ENCODE results near the gene CKS2. TPM values are rescaled to one million over a fixed set of nuclear protein-coding genes. Genes with fewer than 3 reads are reported as not detected.
"Not testable (repeated sequence)": the region's sequence is repeated elsewhere in the genome, so short reads cannot be mapped to it uniquely, and the experiment has no call there.

CKS2 gene
- total RNA-seq (2014; rRNA removed; shearing (Covaris generic)) = 280 and 303 TPM in 2 replicates

DNA sequence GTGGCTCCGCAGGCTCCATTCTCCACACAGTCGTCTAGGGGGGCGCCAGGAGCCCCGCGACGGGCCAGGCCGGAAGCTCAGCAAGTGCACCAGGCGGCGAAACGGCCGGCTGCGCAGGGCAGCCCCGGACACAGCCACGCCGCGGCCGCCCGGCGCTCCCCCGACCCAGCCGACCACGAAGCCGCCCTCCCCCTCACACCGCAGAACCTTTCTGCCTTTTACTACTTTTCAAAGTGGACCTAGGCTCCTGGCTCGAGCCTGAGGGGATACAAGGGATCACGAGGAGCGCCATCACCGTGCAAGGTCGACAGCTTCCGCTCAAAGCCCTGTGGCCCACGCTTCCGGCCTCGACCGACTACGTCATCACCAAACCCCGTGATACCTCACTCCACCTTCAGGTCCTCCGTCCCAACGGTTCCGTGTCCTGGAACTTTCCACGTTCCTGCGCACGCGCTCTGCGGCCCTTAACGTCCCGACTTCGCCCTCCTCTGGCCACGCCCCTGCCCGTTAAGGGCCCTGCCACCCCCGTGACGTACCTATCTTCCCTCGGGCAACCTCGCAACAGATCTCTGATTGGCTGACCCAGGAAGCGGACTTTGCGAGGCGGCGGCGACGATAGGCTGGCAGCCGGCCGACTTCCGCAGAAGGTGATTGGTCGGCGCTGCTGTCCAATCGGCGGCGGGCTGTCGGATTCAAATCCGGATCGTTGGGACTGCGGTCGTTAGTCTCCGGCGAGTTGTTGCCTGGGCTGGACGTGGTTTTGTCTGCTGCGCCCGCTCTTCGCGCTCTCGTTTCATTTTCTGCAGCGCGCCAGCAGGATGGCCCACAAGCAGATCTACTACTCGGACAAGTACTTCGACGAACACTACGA is at the start of gene CKS2:
Gene CKS2 (plus strand): TSS at position 721 of the 871 bp plus-strand sequence. CDS start 98 bp downstream, at position 819.
- DNase-seq = peak; percentile 99
- H3K27me3 ChIP-seq (ENCODE audit: control insufficient read depth, insufficient read depth, low read length) = no peaks in the 10 kb centered on the region
- H3K36me3 ChIP-seq (replicated peaks; ENCODE audit: control insufficient read depth, insufficient read depth, low read length) = peaks cover 9% of the 10 kb centered on the region
- peak within 1 kb of the TSS; percentile 99 for H3K4me3 ChIP-seq (ENCODE audit: insufficient read depth, low read depth, low read length)

DNA sequence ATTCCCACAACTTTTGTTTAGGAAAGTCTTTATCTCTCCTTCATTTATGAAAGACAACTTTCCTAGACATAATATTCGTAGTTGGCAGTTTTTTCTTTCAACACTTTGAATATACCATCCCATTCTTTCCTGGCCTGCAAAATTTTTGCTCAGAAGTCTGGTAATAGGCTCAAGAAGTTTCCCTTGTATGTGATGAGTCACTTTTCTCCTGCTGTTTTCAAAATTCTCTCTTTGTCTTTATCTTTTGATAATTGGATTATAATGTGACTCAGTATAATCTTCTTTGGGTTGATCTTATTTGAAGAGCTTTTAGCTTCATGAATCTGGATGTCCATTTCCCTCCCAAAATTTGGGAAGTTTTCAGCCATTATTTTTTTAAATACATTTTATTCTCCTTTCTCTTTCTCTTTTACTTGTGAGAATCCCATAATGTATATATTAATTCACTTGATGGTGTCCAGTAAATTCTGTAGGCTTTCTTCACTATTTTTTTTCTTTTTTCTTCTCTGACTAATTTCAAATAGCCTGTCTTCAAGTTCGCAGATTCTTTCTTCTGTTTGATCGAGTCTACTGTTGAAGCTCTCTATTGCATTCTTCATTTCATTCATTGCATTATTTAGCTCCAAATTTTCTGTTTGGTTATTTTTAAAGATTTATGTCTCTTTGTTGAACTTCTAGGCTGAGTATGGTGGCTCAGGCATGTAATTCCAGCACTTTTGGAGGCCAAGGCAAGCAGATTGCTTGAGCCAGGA is 37.3 kb upstream of the CKS2 start:
- no peak for DNase-seq
- Histone ChIP-seq H3K4me3 (ENCODE audit: insufficient read depth, low read depth, low read length) (no peak overlapping the region), H3K36me3 (replicated peaks; ENCODE audit: control insufficient read depth, insufficient read depth, low read length) (no peaks in the 10 kb centered on the region), H3K27me3 (ENCODE audit: control insufficient read depth, insufficient read depth, low read length) (no peaks in the 10 kb centered on the region)

GRCh38 chr9:89274838-89275237 is 36.2 kb upstream of the CKS2 start:
- Histone ChIP-seq H3K4me3 (ENCODE audit: insufficient read depth, low read depth, low read length) (no peak overlapping the region), H3K36me3 (replicated peaks; ENCODE audit: control insufficient read depth, insufficient read depth, low read length) (no peaks in the 10 kb centered on the region), H3K27me3 (ENCODE audit: control insufficient read depth, insufficient read depth, low read length) (no peaks in the 10 kb centered on the region)
- DNase-seq = no peak

DNA sequence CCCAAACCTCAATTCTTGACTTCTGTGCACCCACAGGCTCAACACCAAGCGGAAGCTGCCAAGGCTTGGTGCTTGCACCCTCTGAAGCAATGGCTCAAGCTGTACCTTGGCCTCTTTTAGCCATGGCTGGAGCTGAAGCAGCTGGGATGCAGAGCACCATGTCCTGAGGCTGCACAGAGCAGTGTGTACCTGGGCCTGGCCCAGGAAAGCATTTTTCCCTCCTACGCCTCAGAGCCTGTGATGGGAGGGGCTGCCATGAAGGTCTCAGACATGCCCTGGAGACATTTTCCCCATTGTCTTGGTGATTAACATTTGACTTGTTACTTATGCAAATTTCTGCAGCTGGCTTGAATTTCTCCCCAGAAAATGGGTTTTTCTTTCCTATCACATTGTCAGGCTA is 35.0 kb upstream of the CKS2 start:
- not testable (repeated sequence) for H3K27me3 ChIP-seq (ENCODE audit: control insufficient read depth, insufficient read depth, low read length)

DNA sequence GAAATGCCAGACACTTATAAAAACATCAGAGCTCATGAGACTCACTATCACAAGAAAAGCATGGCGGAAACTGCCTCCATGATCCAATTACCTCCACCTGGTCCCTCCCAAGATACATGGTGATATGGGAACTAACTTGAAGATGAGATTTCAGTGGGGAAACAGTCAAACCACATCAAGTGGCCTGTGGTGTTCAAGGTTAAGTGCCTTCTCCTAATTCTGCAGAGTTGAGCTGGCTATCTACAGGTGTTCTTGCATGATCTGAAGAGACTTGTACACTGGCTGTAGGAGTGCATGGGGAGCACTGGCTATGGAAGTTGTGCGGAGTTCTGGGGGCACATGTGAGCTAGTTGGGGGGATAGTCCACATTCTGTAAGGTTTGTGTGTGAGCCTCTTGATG is 34.0 kb upstream of the CKS2 start:
- no peak overlapping the region for H3K4me3 ChIP-seq (ENCODE audit: insufficient read depth, low read depth, low read length)
- no peaks in the 10 kb centered on the region for H3K27me3 ChIP-seq (ENCODE audit: control insufficient read depth, insufficient read depth, low read length)
- H3K36me3 ChIP-seq (replicated peaks; ENCODE audit: control insufficient read depth, insufficient read depth, low read length) = no peaks in the 10 kb centered on the region
- no peak for DNase-seq

More for the DNA sequence above, 35.0 kb upstream of the CKS2 start:
- not testable (repeated sequence) for H3K4me3 ChIP-seq (ENCODE audit: insufficient read depth, low read depth, low read length); DNase-seq; H3K36me3 ChIP-seq (replicated peaks; ENCODE audit: control insufficient read depth, insufficient read depth, low read length)

DNA sequence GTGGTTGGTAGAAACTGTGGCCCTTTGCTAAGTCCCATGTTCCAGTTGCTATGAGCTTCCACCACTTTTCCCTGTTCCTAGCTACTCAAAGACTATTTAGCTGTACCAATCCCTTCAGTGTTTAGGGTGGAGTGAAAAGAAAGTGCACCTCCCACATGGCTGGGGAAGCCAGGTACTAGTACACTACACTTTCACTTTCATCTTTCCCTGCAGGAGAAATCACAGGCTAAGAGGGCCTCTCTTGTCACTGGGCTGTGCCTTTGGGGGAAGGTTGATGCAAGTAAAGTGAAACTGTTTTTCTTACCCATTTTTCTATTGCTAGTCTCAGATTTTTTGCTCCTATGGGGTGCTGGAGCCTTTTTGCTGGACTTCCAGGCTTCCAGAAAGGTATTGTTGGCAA is 33.5 kb upstream of the CKS2 start:
- no peak for DNase-seq
- H3K4me3 ChIP-seq (ENCODE audit: insufficient read depth, low read depth, low read length) = no peak overlapping the region

GRCh38 chr9:89278551-89278950 is 32.4 kb upstream of the CKS2 start:
- Histone ChIP-seq H3K36me3 (replicated peaks; ENCODE audit: control insufficient read depth, insufficient read depth, low read length) (no peaks in the 10 kb centered on the region), H3K4me3 (ENCODE audit: insufficient read depth, low read depth, low read length) (no peak overlapping the region)

More for the DNA sequence above, 33.5 kb upstream of the CKS2 start:
- Histone ChIP-seq H3K27me3 (ENCODE audit: control insufficient read depth, insufficient read depth, low read length) (no peaks in the 10 kb centered on the region), H3K36me3 (replicated peaks; ENCODE audit: control insufficient read depth, insufficient read depth, low read length) (no peaks in the 10 kb centered on the region)

DNA sequence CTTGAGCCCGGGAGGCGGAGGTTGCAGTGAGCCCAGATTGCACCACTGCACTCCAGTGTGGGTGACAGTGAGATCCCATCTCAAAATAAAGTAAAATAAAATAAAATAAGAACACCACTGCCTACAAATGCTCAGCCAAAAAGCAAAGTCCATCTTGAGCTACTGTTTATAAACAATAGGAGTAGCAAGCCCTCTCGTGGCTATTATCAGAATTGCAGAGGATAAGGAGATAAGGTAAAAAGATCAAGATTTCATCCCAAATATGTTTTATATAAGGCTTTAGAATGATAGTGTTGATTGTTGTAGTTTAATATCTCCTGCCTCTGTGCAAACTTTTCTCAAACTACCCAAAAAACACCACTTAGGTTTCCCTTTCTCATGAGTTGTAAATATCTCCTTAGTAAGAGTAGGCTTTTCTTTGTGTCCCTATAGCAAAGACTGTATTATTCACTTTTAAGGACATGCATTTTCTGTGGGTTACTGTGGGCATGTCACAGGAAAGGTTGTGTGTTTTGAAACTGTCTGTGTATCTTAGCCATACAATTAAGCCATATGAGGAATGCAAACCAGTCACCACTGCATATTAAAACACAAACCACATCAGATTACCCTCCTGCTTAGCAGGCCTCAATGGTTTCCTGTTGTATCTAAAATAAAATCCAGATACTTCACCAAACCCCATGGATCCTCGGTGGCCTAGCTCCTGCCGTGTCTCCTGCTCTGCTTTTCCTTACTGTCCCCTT is 31.8 kb upstream of the CKS2 start:
- Histone ChIP-seq H3K27me3 (ENCODE audit: control insufficient read depth, insufficient read depth, low read length) (no peaks in the 10 kb centered on the region), H3K36me3 (replicated peaks; ENCODE audit: control insufficient read depth, insufficient read depth, low read length) (no peaks in the 10 kb centered on the region), H3K4me3 (ENCODE audit: insufficient read depth, low read depth, low read length) (no peak overlapping the region)
- peak; percentile 65 for DNase-seq

More at GRCh38 chr9:89278551-89278950, 32.4 kb upstream of the CKS2 start:
- no peak for DNase-seq
- no peaks in the 10 kb centered on the region for H3K27me3 ChIP-seq (ENCODE audit: control insufficient read depth, insufficient read depth, low read length)

- DNase-seq = no peak
- Histone ChIP-seq H3K27me3 (ENCODE audit: control insufficient read depth, insufficient read depth, low read length) (no peaks in the 10 kb centered on the region), H3K4me3 (ENCODE audit: insufficient read depth, low read depth, low read length) (no peak overlapping the region), H3K36me3 (replicated peaks; ENCODE audit: control insufficient read depth, insufficient read depth, low read length) (no peaks in the 10 kb centered on the region)
Observed at GRCh38 chr9:89281106-89281505, 29.9 kb upstream of the CKS2 start.

DNA sequence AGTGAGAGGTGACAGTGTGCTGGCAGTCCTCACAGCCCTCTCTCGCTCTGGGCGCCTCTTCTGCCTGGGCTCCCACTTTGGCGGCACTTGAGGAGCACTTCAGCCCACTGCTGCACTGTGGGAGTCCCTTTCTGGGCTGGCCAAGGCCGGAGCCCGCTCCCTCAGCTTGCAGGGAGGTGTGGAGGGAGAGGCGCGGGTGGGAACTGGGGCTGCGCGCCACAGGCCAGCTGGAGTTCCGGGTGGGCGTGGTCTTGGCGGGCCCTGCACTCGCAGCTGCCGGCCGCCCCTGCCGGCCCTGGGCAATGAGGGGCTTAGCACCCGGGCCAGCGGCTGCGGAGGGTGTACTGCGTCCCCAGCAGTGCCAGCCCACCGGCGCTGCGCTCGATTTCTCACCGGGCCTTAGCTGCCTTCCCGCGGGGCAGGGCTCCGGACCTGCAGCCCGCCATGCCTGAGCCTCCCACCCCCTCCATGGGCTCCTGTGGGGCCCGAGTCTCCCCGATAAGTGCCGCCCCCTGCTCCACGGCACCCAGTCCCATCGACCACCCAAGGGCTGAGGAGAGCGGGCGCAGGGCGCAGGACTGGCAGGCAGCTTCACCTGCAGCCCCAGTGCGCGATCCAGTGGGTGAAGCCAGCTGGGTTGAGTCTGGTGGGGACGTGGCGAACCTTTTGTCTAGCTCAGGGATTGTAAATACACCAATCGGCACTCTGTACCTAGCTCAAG is 28.6 kb upstream of the CKS2 start:
- DNase-seq; H3K36me3 ChIP-seq (replicated peaks; ENCODE audit: control insufficient read depth, insufficient read depth, low read length); H3K27me3 ChIP-seq (ENCODE audit: control insufficient read depth, insufficient read depth, low read length); H3K4me3 ChIP-seq (ENCODE audit: insufficient read depth, low read depth, low read length): not testable (repeated sequence)

DNA sequence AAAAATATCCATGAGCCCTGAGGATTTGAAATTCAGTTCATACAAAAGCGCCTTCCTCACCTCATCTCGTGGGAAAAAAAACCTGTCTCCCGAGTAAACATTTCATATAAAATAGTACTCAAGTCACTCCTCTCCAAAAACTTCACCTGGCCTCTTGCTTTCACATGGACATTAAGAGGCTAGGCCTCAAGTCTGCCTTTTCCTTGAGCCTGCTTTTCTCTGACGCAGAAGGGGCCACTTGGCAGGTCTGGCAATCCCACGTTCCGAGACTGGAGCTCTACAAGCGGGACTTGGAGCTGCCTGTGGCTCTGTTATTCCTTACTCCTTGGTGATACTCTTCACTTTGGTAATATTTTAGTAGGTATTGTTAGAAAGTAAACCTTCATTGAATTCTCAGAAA is 26.9 kb upstream of the CKS2 start:
- DNase-seq = no peak
- Histone ChIP-seq H3K27me3 (ENCODE audit: control insufficient read depth, insufficient read depth, low read length) (no peaks in the 10 kb centered on the region), H3K4me3 (ENCODE audit: insufficient read depth, low read depth, low read length) (no peak overlapping the region), H3K36me3 (replicated peaks; ENCODE audit: control insufficient read depth, insufficient read depth, low read length) (no peaks in the 10 kb centered on the region)

GRCh38 chr9:89291741-89292140 is 19.3 kb upstream of the CKS2 start:
- no peak overlapping the region for H3K4me3 ChIP-seq (ENCODE audit: insufficient read depth, low read depth, low read length)
- no peaks in the 10 kb centered on the region for H3K36me3 ChIP-seq (replicated peaks; ENCODE audit: control insufficient read depth, insufficient read depth, low read length)
- no peak for DNase-seq
- no peaks in the 10 kb centered on the region for H3K27me3 ChIP-seq (ENCODE audit: control insufficient read depth, insufficient read depth, low read length)

DNA sequence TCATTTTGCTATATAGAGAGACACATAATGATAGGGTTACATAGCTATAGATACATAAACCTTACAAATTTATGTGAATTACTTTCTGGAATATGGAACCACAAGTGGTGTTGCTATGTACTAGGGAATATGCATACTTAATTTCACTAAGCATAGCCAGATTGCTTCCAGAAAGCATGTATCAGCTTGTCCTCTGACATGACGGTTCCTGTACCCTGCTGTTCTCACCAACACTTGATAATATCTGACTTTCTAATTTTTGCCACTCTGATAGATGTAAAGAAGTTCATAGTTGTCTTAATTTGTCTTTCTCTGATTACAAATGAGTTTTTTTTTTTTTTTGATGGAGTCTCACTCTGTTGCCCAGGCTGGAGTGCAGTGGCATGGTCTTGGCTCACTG is 18.0 kb upstream of the CKS2 start:
- H3K4me3 ChIP-seq (ENCODE audit: insufficient read depth, low read depth, low read length) = no peak overlapping the region

DNA sequence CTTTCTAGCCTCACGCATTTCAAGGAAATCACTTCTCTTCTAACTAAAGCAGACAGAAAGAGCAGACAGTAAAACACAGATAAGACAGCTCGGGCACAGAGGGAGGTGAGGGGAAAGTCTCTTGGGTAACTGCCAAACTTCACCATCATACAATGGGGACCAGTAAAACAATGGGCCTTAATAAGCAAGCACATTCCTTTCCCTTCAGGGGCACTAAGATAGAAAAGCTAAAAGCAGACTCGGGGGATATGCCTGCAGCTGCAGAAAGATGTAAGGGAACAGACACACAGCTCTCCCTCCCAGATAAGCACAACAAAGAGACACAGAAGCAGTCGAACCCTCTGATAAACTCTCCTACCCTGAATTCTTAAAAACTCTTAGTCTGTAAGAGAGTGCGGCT is 15.6 kb upstream of the CKS2 start:
- no peaks in the 10 kb centered on the region for H3K36me3 ChIP-seq (replicated peaks; ENCODE audit: control insufficient read depth, insufficient read depth, low read length)
- H3K4me3 ChIP-seq (ENCODE audit: insufficient read depth, low read depth, low read length) = no peak overlapping the region
- no peak for DNase-seq
- H3K27me3 ChIP-seq (ENCODE audit: control insufficient read depth, insufficient read depth, low read length) = no peaks in the 10 kb centered on the region

More for the DNA sequence above, 18.0 kb upstream of the CKS2 start:
- Histone ChIP-seq H3K36me3 (replicated peaks; ENCODE audit: control insufficient read depth, insufficient read depth, low read length) (no peaks in the 10 kb centered on the region), H3K27me3 (ENCODE audit: control insufficient read depth, insufficient read depth, low read length) (no peaks in the 10 kb centered on the region)
- DNase-seq = no peak
